ENCODE data around the gene TEX48. TPM values are rescaled to one million over a fixed set of nuclear protein-coding genes. Genes with fewer than 3 reads are reported as not detected.

Gene TEX48
- total RNA-seq, 1 donor from 2014 or later, result not detected

DNA sequence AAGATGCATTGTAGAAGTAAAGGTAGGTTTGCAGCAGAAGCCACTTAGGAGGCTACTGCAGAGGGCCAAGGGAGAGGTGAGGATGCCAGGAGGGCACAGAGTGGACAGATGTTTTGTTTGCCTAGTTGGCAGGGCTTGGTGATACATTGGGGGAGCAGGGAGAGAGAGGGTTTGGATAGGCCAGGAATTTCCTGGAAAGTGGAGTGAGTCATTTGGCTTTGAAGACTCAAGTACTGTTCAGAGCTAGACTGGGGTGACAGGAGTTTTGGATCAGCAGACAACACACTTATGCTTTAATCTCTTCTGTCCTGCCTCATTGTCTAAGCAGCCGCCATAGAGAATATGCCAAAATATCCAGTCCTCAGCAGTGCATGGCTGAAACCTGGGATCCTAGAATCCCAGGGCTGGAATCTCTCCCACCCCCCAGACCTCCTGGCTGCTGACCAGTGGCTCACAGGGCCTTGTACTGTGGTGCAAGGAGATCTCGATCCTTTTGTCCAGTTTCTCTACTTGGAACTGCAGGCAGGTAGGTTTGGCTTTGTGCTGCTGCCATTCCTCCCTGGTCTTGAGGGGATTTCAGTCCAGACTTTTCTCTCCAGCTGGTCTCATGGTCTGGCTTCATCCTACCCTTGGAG lies 59.9 kb downstream of the TEX48 start:
- peak; percentile 30 to 74 for DNase-seq (ENCODE audit: low read depth in 2 of 2)

- no peak for DNase-seq (ENCODE audit: low read depth in 2 of 2)
Measured at GRCh38 chr9:114621561-114621960, 60.4 kb downstream of the TEX48 start.

DNA sequence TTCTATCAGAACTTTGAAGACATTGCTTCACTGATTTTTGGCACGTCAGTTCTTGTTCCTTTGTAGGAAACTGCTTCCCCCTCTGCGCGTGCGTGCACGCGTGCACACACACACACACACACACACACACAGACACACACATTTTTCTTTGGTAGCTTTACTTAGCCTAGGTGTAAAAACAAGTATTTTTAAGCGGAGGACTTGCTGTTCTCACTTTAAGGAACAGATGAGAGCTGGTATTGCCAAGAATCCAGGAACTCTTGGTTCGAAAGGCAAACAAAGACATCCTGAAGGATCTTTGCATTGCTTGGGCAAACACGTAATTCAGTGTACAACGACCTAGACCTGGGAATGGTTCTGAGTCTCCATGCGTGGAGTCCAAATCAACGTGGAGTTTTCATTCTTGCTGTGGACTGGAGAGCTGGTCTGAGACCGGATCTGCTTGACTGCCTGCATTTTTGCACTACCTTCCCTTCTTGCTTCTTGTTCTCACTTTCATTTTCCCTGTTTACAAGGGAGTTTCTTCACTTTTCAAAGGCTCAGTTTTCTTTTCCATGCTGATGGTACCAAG lies 62.7 kb downstream of the TEX48 start:
- peak in 1 of 2 donors; percentile 55 for DNase-seq (ENCODE audit: low read depth in 2 of 2)

GRCh38 chr9:114616684-114617520 lies 65.1 kb downstream of the TEX48 start:
- DNase-seq (ENCODE audit: low read depth in 2 of 2), result no peak

Other genes starting within 250 kb of the TEX48 start
- 0.20 and 0.22 TPM in 2 replicates for gene WHRN, start 176.7 kb downstream of the TEX48 start, total RNA-seq
- 85.9 and 119 TPM in 2 replicates for gene ATP6V1G1, start 94.4 kb downstream of the TEX48 start, total RNA-seq
- gene TMEM268, start 70.9 kb downstream of the TEX48 start, total RNA-seq, result 3.5 and 4.8 TPM in 2 replicates
- not detected in 2 replicates for gene TEX53, start 24.4 kb downstream of the TEX48 start, total RNA-seq
- 0.87 and 2.6 TPM in 2 replicates for gene TNFSF15, start 123.8 kb upstream of the TEX48 start, total RNA-seq
- gene TNFSF8, start 248.4 kb upstream of the TEX48 start, total RNA-seq, result not detected in 2 replicates